ENCODE measurements around the gene GALNT9.

GRCh38 chr12:132213359-132214160 is 115.8 kb downstream of the GALNT9 start:
- TF ChIP-seq CTCF (IDR thresholded peaks at IDR 0.05) (no peak), EZH2 (IDR thresholded peaks at IDR 0.05; ENCODE audit: borderline replicate concordance, insufficient read depth, low read depth, low read length, poor library complexity, severe bottlenecking) (no peak)

Measured in B cell (primary cell).